ENCODE measurements around the gene LRRC4B.

The LRRC4B gene

DNA sequence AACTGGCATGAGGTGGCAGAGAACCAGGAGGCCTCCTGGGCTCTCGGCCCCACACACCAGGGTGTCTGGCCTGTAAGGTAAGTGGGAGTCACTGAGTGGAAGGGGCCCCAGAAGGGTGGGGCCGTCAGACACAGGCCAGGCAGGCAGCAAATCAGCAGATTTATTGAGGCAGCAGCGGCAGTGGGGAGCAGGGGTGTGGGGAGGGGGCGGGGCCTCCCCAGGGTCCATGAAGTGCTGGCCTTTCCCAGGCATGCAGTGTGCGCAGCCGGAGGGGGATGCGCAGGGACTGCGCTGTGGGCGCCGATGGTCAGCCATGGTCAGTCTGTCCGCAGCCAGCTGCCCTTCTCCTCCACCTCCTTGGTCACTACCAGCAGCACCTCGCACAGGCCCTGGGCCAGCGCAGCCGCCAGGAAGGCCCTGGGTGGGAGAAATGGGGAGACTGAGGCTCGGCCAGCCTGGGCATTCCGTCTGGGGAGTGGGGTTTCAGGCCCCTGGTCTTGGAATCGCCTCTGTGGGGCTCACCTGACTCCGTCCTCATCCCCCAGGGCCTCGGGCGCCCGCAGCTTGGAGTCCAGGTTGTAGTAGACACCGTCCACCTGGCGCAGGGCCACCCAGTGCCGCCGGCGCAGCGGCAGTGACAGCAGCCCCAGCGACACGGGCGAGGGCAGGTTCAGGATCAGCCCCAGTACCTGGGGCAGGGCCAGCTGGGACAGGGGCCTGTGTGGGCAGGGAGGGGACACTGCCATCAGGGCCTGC, 62.2 kb downstream of the LRRC4B start:
- DNase-seq, result no peak

DNA sequence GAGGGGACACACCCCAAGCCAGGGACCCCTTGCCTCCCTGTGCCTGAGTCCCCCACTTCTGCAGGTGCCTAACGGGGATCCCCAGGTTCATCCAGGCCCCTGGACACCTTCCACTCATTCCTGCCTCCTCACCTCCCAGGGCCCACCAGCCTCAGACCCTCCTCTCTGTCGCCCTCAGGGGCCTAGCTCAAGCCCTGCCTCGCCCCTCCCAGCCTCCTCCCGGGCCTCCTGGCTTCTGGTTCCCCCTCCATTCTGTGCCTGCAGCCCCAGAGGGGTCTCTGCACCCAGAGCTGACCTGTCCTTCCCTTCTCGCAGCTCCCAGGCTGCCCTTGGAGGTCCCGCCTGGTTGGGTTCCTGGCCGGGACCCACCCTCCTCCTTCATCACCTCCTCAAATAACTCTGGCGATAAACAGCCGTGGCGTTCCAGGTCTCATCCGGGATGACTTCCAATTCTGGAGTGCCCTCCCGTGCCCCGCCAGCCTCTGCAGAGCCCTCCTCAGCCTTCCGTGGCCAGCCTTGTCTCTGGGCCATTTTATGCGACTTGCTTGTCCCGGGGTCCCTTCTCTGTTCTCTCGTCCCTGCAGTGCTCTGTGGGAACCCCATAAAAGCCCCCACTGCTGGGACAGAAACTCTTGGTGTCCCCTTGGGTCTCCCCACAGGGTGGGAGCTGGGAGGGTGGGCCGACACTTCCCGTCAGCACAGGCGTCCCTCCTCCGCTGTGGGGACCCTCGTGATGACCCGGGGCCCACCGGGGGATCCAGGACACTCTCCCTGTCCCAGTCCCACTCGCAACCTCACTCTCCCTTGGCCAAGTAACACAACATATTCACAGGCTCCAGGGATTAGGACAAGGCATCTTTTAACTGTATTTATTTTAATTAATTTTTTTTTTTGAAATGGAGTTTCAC, 66.4 kb downstream of the LRRC4B start:
- no peak for DNase-seq

DNA sequence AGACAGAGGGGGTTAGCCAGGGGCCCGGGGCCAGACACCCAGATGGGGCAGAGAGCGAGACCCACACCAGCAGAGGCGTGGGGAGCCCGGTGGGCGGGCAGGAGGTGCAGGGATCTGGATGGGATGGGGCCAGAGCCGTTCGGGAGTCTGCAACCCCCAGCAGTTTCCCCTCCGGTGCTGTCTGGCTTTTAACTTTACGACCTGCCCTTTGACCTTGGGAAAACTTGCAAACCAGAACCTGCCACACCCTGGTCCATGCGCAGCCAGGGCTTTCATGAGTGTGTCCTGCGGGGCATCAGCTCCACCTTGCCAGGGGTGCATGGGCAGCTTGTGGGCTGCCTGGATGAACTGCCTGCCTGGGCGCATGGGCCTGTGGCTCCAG, 67.1 kb downstream of the LRRC4B start:
- no peak for DNase-seq

DNA sequence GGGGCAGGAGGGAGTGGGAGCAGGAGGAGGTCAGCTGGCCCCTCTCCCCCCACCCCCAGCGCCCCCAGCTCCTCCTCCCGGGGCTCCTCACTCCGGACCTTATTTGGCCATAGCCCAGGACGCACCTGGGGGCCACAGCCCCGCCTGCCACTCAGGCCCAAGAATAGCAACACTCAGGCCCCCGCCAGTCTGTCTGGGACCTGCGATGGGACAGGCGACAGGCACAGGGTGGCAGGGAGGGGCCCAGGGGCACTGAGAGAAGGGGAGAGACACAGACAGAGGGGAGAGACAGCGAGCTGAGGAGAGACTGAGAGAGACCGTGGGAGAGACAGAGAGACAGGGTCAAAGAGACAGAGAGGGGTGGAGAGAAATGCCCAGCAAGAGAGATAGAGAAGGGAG, 67.5 kb downstream of the LRRC4B start:
- DNase-seq, result no peak

DNA sequence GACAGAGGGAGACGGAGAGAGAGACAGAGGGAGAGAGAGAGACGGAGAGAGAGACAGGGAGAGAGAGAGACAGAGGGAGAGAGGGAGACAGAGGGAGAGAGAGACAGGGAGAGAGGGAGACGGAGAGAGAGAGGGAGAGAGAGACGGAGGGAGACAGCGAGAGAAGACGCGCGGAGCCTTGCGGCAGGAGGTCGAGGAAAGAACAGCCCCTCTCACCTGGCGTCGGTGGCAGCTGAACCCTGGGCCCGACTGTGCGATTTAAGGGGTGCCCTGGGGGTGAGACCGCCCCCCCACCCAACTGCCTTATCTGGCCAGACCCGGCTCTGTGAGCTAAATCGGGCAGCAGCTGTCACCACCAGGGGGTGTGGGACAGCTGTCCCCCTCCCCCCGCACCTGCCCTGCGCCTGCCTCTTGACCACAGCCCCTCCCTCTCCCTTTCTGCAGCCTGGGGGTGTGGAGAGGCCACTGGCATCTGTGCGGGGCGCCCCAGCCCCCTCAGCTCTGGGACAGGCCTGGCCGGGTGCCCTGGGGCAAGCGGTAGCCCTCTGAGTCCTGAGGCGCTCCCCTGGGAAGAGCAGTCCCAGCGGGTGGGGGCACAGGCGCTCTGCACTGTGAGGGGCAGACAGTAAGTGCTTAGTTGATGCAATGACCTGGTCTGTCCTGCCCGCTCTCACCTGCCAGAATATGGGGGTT, 68.0 kb downstream of the LRRC4B start:
- DNase-seq, result no peak

DNA sequence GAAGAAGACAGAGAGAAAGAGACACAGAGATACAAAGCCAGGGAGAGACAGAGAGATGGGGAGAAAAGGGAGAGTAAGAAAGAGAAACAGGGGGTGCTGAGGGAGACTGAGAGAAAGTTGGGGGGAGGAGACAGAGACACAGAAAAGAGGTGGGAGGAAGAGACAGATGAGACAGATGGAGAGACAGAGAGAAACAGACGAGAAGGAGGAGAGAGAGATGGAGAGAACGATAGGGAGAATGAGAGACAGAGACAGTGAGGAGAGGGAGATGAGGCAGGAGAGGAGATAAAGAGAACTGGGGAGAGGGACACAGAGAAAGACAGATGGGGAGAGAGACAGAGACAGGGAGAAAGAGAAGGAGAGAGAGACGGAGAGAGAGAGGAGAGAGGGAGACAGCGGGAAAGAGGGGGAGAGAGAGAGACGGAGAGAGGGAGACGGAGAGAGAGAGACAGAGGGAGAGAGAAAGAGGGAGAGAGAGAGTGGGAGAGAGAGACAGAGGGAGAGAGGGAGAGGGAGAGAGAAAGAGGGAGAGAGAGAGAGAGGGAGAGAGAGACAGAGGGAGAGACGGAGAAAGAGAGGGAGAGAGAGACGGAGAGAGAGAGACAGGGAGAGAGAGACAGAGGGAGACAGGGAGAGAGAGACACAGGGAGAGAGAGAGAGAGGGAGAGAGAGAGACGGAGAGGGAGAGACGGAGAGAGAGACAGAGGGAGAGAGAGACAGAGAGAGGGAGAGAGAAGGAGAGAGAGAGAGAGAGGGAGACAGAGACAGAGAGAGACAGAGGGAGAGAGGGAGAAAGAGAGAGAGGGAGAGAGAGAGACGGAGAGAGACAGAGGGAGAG, 69.8 kb downstream of the LRRC4B start:
- DNase-seq, result no peak

DNA sequence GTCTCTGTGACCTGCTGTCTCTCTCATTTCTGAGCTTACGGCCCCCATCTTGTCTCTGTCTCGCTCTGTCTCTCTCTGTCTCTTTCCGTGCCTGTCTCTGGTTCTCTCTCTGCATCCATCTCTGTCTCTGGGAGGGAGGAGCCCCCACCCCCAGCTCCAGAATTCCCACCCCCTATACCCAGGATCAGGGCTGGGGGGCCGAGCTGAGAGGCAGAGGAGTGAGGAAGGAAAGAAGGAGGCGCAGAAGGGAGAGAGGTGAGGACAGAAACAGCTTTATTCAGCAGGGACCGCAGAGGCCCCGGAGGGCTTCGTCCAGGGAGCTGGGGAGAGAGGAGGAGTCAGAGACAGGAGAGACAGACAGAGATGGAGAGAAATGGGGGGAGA, 71.2 kb downstream of the LRRC4B start:
- no peak for DNase-seq

DNA sequence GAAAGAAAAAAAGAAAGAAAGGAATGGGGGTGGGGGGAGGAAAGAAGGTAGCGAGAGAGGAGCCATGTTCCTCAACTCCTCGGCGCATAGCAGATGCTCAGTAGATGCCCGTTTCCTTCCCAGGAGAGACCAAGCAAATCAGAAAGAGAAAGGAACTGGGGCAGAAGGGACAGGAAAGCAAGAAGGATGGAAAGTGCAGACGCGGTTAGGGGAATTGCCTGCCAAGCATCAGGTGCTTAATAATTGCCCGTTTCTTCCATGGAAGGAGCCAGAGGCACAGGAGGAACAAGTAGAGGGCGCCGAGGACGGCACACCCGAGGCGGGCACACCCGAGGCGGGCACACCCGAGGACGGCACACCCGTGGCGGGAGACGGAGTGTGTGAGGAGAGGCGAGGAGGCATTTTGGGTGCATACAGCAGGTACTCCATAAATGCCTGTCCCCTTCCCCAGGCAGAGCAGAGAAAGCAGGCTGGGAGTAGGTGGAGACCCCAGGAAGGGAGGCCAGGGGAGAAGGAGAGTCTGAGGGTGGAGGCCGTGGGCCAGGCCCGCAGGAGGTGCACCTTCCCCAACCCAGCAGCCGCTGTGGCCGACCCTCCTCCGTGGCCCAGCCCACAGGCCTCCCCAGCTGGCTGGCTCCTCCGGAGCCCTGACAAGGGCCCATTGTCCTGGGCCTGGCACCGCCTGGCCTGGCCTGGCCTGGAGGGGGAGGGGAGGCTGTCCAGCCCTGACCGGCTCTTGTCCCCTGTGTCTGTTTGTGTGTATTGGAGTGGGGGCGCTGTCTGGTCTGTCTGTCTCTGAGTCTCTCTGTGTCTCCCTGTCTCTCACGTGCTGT, 71.8 kb downstream of the LRRC4B start:
- no peak for DNase-seq

DNA sequence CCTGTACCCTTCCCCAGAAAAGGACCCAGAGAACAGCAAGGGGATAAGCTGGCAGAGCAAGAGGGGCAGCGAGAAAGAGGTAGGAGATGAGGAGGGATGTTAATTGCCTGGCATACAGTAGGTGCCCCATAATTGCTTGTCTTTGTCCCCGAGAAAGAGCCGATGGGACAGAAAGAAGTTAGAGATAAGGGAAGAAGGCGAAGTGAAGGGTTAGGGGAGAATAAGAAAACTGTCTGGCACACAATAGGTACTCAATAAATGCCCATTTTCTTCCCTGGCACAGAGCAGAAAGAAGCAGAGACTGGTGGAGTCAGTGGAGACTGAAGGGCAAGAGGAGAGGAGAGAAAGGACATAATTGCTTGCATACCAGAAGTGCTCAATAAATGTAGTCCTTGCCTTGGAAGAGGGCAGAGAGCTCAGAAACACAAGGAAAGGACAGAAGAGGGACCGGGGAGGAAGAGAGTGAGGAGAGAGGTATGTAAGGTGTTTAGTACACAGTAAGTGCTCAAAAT, 73.2 kb downstream of the LRRC4B start:
- no peak for DNase-seq

DNA sequence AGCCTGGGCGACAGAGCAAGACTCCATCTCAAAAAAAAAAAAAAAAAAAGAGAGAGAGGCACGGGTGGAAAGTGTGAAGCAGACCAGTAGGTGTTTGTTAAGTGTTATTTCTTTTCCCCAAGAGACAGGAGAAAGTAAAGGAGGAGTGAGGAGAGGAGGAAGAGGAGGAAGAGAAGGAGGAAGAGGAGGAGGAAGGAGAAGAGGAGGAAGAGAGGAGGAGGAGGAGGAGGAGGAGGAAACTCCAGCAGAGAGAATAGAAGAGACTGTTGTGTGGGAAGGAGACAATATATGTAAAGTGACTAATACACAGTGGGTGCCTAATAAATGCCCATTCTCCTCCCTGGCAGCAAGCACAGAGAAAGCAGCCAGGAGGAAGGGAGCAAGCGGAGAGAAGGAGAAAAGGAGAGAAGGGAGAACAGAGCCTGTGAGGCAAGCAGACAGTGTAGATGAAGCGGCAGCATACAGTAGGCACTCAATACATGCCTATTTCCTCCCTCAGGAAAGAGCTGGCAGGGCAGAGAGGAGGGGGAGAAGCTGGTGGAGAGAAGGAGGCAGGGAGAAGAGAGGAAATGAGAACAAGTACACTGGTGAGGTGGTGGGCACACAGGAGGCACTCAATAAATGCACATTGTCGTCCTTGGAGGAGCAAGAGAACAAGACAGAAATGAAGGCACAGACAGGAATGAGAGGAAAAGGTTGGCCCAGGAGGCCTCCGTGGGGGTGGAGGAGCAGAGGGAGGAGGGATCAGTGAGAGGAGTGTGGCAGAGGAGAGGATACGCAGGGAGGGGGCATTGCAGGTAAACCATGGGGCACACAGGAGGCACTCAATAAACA, 73.8 kb downstream of the LRRC4B start:
- no peak for DNase-seq

DNA sequence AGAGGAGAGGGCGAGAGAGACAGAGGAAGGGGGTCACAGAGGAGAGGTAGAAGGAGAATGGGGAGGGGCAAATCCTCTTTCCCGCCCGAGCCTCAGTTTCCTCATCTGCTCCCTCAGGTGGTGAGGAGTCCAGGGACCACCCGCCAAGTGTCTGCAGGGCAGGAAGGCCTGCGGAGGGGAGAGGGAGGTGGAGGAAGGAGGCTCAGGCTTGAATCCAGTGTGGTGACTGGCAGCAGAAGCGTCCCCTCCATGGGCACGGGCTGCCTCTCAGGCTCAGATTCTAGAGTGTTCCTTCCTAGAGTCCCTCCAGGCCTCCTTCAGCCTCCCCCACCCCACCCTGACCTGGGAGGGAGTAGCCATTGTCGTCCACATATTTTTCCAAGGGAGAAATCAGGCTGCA, 75.1 kb downstream of the LRRC4B start:
- no peak for DNase-seq

DNA sequence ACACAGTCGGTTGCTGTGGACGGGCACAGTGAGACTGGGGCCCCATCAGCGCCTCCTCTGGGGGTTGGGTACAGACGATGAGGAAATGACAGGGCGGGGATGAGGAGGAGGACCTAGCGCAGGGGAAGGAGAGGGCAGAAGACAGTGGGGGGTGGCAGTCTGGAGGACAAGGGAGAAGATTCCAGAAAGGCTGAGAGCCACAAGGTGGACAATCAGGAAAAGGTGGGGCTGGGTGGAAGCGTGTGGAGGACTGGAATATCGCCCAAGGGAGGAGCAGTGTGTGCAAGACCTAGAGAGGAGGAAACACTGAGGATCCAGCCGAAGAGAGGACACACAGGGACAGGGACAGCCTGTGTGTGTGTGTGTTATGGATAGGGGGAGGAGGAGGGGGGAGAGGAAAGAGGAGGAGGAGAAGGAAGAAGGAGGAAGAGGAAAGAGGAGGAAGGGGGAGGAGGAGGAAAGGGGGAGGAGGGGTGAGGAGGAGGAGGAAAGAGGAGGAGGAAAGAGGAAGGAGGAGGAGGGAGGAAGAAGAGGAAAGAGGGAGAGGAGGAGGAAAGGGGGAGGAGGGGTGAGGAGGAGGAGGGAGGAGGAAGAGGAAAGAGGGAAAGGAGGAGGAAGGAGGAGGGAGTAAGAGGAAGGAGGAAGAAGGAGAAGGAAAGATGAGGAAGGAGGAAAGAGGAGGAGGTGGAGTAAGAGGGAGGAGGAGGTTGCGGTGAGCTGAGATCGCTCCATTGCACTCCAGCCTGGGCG, 75.8 kb downstream of the LRRC4B start:
- DNase-seq, result no peak

DNA sequence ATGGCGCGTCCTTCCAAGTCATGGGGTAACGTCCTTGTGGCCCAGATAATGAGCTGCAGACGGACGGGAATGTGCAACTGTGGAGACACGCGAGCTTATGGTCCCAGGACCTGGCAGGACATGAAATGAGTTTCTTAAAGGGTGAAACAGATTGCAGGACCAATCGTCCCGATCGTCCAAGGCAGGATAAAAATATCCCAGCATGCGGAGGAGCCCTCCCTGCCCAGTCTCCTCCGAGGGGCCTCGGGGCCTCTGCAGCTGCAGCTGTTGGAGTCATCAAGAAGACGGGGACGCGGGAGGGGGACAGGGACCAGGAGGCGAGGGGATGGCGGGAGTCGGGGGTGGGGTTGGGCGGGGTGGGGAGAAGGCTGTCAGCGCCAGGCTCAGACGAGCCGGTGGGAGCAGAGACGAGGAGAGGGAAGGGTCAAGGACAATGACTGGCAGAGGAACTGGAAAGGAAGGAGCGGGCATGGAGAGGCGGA, 77.2 kb downstream of the LRRC4B start:
- DNase-seq, result no peak

DNA sequence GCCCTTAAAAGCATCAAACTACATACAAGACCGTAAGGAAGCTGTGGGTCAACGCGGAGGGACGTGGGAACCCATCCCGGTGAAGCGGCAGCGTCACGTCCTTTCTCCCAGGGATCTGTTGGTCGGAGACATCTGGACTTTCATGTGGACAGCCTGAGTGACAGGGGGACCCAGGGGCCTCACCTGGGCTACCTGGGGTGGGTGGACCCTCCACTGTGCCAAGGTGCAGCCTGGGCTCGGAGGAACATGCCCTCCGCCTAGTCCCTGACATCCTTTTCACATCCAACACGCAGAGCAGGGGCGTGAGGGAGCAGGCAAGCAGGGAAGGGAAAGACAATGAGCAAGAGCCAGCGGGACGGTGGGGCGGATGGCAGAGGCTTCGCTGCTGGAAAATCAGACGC, 77.8 kb downstream of the LRRC4B start:
- DNase-seq, result no peak

DNA sequence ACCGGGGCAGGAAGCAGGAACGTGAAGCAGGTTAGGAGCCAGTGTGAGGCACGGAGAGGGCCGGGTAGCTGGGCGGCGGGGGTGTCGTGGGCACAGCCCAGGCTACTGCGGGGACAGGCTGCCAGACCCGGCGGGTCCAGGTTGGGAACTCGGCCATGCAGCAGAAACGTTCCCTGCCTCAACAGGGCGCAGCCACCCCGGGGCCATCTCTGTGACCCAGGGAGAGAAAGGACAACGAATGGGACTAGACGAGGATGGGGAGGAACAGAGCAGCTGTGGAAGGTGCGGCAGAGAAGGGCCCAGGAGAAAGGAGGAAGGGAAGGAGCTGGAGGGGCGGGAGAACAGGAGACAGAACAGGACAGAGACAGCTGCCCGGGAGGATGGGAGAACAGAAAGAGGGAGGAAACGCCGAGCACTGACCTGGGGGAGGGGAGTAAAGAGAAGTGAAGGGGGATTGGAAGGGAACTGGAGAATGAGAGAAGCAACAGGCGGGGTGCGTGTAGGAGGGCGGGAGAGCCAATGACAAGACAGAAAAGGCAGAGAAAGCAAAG, 78.7 kb downstream of the LRRC4B start:
- DNase-seq, result no peak

DNA sequence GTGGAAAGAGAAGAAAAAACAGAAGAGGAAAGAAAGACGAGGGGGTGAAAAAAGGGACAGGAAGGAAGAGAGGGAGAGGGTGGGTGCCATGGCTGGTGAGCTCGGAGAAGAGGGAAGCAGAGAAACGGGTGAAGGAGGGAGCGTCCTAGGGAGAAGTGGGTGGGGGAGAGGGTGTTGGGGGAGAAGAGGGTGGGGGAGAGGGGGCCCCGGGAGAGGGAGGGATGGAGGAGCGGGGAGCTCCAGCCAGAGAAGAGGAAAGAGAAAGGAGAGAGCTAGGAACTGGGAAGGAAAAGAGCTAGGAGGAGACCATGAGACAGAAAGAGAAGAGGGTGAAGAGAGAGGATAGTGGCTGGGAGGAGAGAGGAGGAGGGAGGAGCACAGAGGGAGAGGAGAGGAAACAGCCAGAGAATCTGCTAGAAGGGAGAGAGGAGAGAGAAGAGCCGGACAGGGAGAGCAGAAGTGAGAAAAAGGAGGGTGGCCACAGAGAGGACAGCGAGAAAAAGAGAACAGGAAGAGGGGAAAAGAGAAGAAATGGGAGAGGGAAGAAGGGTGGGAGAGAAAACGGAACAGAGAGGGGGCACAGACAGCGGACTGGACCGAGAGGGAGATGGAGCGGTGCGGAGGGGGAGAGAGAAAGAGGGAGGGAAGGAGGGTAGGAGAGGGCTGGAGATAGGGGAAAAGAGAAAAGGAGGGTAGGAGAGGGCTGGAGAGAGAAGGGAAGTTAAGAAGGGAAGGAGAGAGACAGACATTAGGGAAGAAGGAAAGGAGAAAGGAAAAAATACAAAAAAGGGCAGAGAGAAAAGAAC, 79.6 kb downstream of the LRRC4B start:
- DNase-seq, result no peak

DNA sequence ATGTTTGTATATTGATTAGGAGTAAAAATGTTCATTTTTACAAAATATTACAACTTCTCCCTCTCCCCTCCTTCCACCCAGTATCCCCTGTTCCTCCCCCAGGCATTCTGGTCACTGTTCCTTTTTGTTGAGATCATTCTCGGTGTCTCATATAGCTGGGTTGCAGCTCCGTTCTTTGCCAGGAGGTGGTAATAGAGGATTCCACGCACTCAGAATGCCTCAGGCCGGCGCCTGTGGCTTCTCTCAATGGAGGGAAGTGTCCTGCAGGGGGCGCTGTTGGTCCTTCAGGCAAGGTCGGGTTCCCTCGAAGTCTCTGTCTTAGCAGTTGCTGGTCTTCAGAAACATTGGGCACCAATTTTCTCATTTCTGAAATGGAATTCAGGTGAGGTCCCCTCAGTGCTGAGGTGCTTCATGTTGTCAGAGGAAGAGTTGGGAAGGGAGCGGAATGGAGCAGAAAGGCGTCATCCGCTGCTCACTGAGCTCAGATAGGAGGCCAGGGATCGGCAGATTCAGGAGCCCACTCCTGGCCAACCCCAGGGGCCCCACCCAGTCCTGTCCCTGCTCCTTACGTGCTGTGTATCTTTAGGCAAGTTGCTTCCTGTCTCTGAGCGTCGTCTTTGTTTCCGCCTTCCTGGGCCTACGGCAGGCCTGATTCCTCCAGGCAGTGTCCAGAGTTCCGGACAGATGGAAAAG, 81.3 kb downstream of the LRRC4B start:
- DNase-seq, result no peak
